ENCODE data around the gene HNRNPC. TPM values are rescaled to one million over a fixed set of nuclear protein-coding genes. Genes with fewer than 3 reads are reported as not detected.
A peak's percentile ranks its signal among the peaks of the same experiment; 100 is the strongest.
"Not testable (repeated sequence)": the region's sequence is repeated elsewhere in the genome, so short reads cannot be mapped to it uniquely, and the experiment has no call there.

The HNRNPC gene
- total RNA-seq, 4 donors from 2014 or later = 201 to 392 (median 259) TPM

GRCh38 chr14:21278632-21279031 lies 9.4 kb upstream of the HNRNPC start:
- no peaks in the 10 kb centered on the region for H3K4me1 ChIP-seq
- H3K36me3 ChIP-seq = no peaks in the 10 kb centered on the region
- no peak overlapping the region for H3K27ac ChIP-seq
- H3K9me3 ChIP-seq = no peaks in the 10 kb centered on the region
- no peaks in the 10 kb centered on the region for H3K27me3 ChIP-seq
- no peak for TF ChIP-seq POLR2A (IDR thresholded peaks at IDR 0.05)
- TF ChIP-seq CTCF (IDR thresholded peaks at IDR 0.05) = no peak
- no peak for DNase-seq
- H3K4me3 ChIP-seq = no peak overlapping the region

- no peak for TF ChIP-seq CTCF (IDR thresholded peaks at IDR 0.05)
- TF ChIP-seq POLR2A (IDR thresholded peaks at IDR 0.05) = no peak
- no peaks in the 10 kb centered on the region for H3K9me3 ChIP-seq
- no peaks in the 10 kb centered on the region for H3K27me3 ChIP-seq
- H3K27ac ChIP-seq = no peak overlapping the region
- H3K4me1 ChIP-seq = no peaks in the 10 kb centered on the region
- no peaks in the 10 kb centered on the region for H3K36me3 ChIP-seq
- no peak for DNase-seq
- no peak overlapping the region for H3K4me3 ChIP-seq
Measured at GRCh38 chr14:21275261-21275858, 6.1 kb upstream of the HNRNPC start.

- not testable (repeated sequence) for H3K9me3 ChIP-seq, H3K36me3 ChIP-seq, H3K27ac ChIP-seq, H3K27me3 ChIP-seq, DNase-seq, H3K4me1 ChIP-seq, H3K4me3 ChIP-seq
Measured at GRCh38 chr14:21272661-21273060, 3.4 kb upstream of the HNRNPC start.

- H3K4me3 ChIP-seq = peak overlapping the region; percentile 66 to 93 (median 86)
- peak overlapping the region; percentile 89 to 98 (median 94) for H3K27ac ChIP-seq
- no peaks in the 10 kb centered on the region for H3K9me3 ChIP-seq
- peak in 2 of 3 donors; percentile 47 to 64 for DNase-seq
- TF ChIP-seq CTCF (IDR thresholded peaks at IDR 0.05) (no peak), POLR2A (IDR thresholded peaks at IDR 0.05) (no peak)
- peaks cover 0 to 31% (median 14%) of the 10 kb centered on the region in 4 donors for H3K4me1 ChIP-seq
- H3K36me3 ChIP-seq = peaks cover 0 to 12% (median 0%) of the 10 kb centered on the region in 3 donors
- no peaks in the 10 kb centered on the region for H3K27me3 ChIP-seq
Measured at GRCh38 chr14:21268617-21269251, 508 bp downstream of the HNRNPC start.

- H3K9me3 ChIP-seq = no peaks in the 10 kb centered on the region
- DNase-seq = no peak
- H3K36me3 ChIP-seq = peaks cover 0 to 18% (median 0%) of the 10 kb centered on the region in 3 donors
- H3K4me1 ChIP-seq = peaks cover 0 to 37% (median 16%) of the 10 kb centered on the region in 4 donors
- H3K27ac ChIP-seq = peak overlapping the region; percentile 89 to 98 (median 94)
- H3K27me3 ChIP-seq = no peaks in the 10 kb centered on the region
- TF ChIP-seq POLR2A (IDR thresholded peaks at IDR 0.05) (no peak), CTCF (IDR thresholded peaks at IDR 0.05) (no peak)
- H3K4me3 ChIP-seq = peak overlapping the region; percentile 66 to 93 (median 86)
Measured at GRCh38 chr14:21267886-21268616, 1.2 kb downstream of the HNRNPC start.

GRCh38 chr14:21267431-21267845 lies 1.8 kb downstream of the HNRNPC start:
- DNase-seq = no peak
- peak overlapping the region; percentile 66 to 93 (median 86) for H3K4me3 ChIP-seq
- H3K4me1 ChIP-seq = peaks cover 0 to 44% (median 20%) of the 10 kb centered on the region in 4 donors
- TF ChIP-seq CTCF (IDR thresholded peaks at IDR 0.05) (no peak), POLR2A (IDR thresholded peaks at IDR 0.05) (no peak)
- H3K36me3 ChIP-seq = peaks cover 0 to 23% (median 0%) of the 10 kb centered on the region in 3 donors
- H3K9me3 ChIP-seq = no peaks in the 10 kb centered on the region
- H3K27ac ChIP-seq = peak overlapping the region; percentile 1 to 98 (median 92)
- H3K27me3 ChIP-seq = no peaks in the 10 kb centered on the region
